OCI-LY7 (cell line): ENCODE measurements around the gene GATAD1. TPM values are rescaled to one million over a fixed set of nuclear protein-coding genes. Genes with fewer than 3 reads are reported as not detected.

Experiments
- BruUV-seq: library from RNA; stranded (reverse); fragments of 400-500 nt; replicated peaks from 2 replicates; lab custom pipeline; 2021; lab: Mats Ljungman, UMichigan
- CTCF ChIA-PET: fragments of 300-600 bp; sonication (Branson Sonifier 250); formaldehyde crosslinking; loops from one replicate; lab custom pipeline; 2022; ENCODE audit warnings: antibody characterized with exemption; ENCODE audit not compliant: unreplicated experiment; lab: Charles Lee
- POLR2A ChIA-PET: fragments of 300-600 bp; sonication (Branson Sonifier 250); formaldehyde crosslinking; loops from one replicate; lab custom pipeline; 2022; ENCODE audit warnings: antibody characterized with exemption; lab: Charles Lee
- DNase-seq: peaks from one replicate; pipeline ENCODE4 v3.0.0-alpha.2; 2015; ENCODE audit warnings: low spot score
- H2AFZ ChIP-seq: fragments of 200-600 bp; sonication (generic), shearing (Covaris generic); 2 replicates; pipeline ENCODE4 v1.6.1; 2014; ENCODE audit warnings: mild to moderate bottlenecking, antibody characterized with exemption, low read length, moderate library complexity
- H3K27ac ChIP-seq: fragments of 200-600 bp; sonication (generic); 2 replicates; pipeline ENCODE4 v1.5.1; 2014; ENCODE audit warnings: mixed run types, low read depth, mild to moderate bottlenecking, moderate library complexity, low read length, inconsistent platforms; ENCODE audit not compliant: poor library complexity, severe bottlenecking
- H3K36me3 ChIP-seq: fragments of 200-600 bp; sonication (generic); 2 replicates; pipeline ENCODE4 v1.6.1; 2014; ENCODE audit warnings: mild to moderate bottlenecking, antibody characterized with exemption, low read length, moderate library complexity, mixed read lengths; ENCODE audit not compliant: insufficient read depth
- H3K4me1 ChIP-seq: fragments of 200-600 bp; sonication (generic); 2 replicates; pipeline ENCODE4 v1.5.1; 2014; ENCODE audit warnings: mild to moderate bottlenecking, low read length; ENCODE audit not compliant: insufficient read depth, poor library complexity, severe bottlenecking
- H3K4me2 ChIP-seq: fragments of 200-600 bp; sonication (generic); 2 replicates; pipeline ENCODE4 v1.6.1; 2014; ENCODE audit warnings: mild to moderate bottlenecking, low read length
- H3K4me3 ChIP-seq: fragments of 200-600 bp; sonication (generic); 2 replicates; pipeline ENCODE4 v1.5.1; 2014; ENCODE audit warnings: mild to moderate bottlenecking, low read depth, low read length; ENCODE audit not compliant: poor library complexity, severe bottlenecking
- H3K79me2 ChIP-seq: fragments of 200-600 bp; sonication (generic); 2 replicates; pipeline ENCODE4 v1.6.1; 2016; ENCODE audit warnings: low read depth, mild to moderate bottlenecking, low read length, moderate library complexity, mixed read lengths; ENCODE audit not compliant: insufficient read depth
- H3K9me2 ChIP-seq: fragments of 200-600 bp; sonication (generic); 2 replicates; pipeline ENCODE4 v1.6.1; 2016; ENCODE audit warnings: mild to moderate bottlenecking, low read length, mixed read lengths; ENCODE audit not compliant: insufficient read depth
- H3K9me3 ChIP-seq: fragments of 200-600 bp; sonication (generic); 2 replicates; pipeline ENCODE4 v1.6.1; 2014; ENCODE audit warnings: mild to moderate bottlenecking, mixed run types, low read length, mixed read lengths
- H4K20me1 ChIP-seq: fragments of 200-600 bp; sonication (generic); 2 replicates; pipeline ENCODE4 v1.6.1; 2014; ENCODE audit warnings: mild to moderate bottlenecking, antibody characterized with exemption, low read length, moderate library complexity, mixed read lengths; ENCODE audit not compliant: insufficient read depth
- CTCF ChIP-seq: fragments of 200-600 bp; sonication (generic); conservative IDR thresholded peaks from 2 replicates; pipeline ENCODE4 v1.5.1; 2014; ENCODE audit warnings: mild to moderate bottlenecking, antibody characterized with exemption, low read length, moderate library complexity, mixed read lengths
- EZH2phosphoT487 ChIP-seq: fragments of 200-600 bp; sonication (generic); IDR thresholded peaks from 2 replicates; pipeline ENCODE4 v1.6.1; 2018; ENCODE audit warnings: low read depth, borderline replicate concordance, mild to moderate bottlenecking, mixed run types, antibody characterized with exemption, low read length, moderate library complexity, mixed read lengths
- intact Hi-C: fragments of 100-400 bp; cut with micrococcal nuclease; formaldehyde crosslinking; loops from one replicate; pipeline ENCODE4 v1.10.0; 2022; ENCODE audit not compliant: unreplicated experiment
- total RNA-seq, 2 experiments: library from RNA; depleted of rRNA in 1 of 2; stranded (reverse); fragments of >200 nt in 1 of 2; shearing (Covaris generic) in 1 of 2; gene quantifications; 2 replicates each; pipeline ENCODE4 v1.2.3, GENCODE V29; 2014 to 2022

GATAD1 gene
- total RNA-seq, 2 experiments from 2014 or later, result 19.6 to 37.9 TPM

GRCh38 chr7:92432299-92432946 lies 14.9 kb upstream of the GATAD1 start:
- Histone ChIP-seq H3K4me1 (no peaks in the 10 kb centered on the region), H2AFZ (no peak overlapping the region), H3K9me3 (no peaks in the 10 kb centered on the region), H3K4me2 (no peak overlapping the region), H3K79me2 (no peaks in the 10 kb centered on the region), H4K20me1 (no peaks in the 10 kb centered on the region), H3K36me3 (no peaks in the 10 kb centered on the region), H3K4me3 (no peak overlapping the region), H3K27ac (no peak overlapping the region), H3K9me2 (no peaks in the 10 kb centered on the region)
- no peak for TF ChIP-seq CTCF
- no peak for TF ChIP-seq EZH2phosphoT487
- BruUV-seq, result no TSS peak
- intact Hi-C loops, result no loop called here
- POLR2A ChIA-PET, result interaction anchor here (0.7 kb wide), 1 partner anchor 302 kb away, joined by 3 read pairs; no protein-coding TSS in a partner anchor
- CTCF ChIA-PET, result no interaction called here
- DNase-seq, result no peak

GRCh38 chr7:92433019-92433418 lies 14.3 kb upstream of the GATAD1 start:
- H3K36me3 ChIP-seq, result no peaks in the 10 kb centered on the region
- H2AFZ ChIP-seq, result no peak overlapping the region
- TF ChIP-seq CTCF, result no peak
- no peak for TF ChIP-seq EZH2phosphoT487
- no peaks in the 10 kb centered on the region for H4K20me1 ChIP-seq
- H3K9me2 ChIP-seq, result no peaks in the 10 kb centered on the region
- H3K4me1 ChIP-seq, result no peaks in the 10 kb centered on the region
- intact Hi-C loops, result no loop called here
- no peak overlapping the region for H3K27ac ChIP-seq
- CTCF ChIA-PET, result no interaction called here
- no peaks in the 10 kb centered on the region for H3K9me3 ChIP-seq
- no peaks in the 10 kb centered on the region for H3K79me2 ChIP-seq
- POLR2A ChIA-PET, result interaction anchor here (0.7 kb wide), 1 partner anchor 302 kb away, joined by 3 read pairs; no protein-coding TSS in a partner anchor
- DNase-seq, result no peak
- BruUV-seq, result no TSS peak
- H3K4me2 ChIP-seq, result no peak overlapping the region
- H3K4me3 ChIP-seq, result no peak overlapping the region

- no peak overlapping the region for H3K4me3 ChIP-seq
- POLR2A ChIA-PET, result no interaction called here
- no peak overlapping the region for H3K27ac ChIP-seq
- no peaks in the 10 kb centered on the region for H3K4me1 ChIP-seq
- H3K36me3 ChIP-seq, result no peaks in the 10 kb centered on the region
- H3K4me2 ChIP-seq, result no peak overlapping the region
- TF ChIP-seq CTCF, result no peak
- no peak for TF ChIP-seq EZH2phosphoT487
- no TSS peak for BruUV-seq
- intact Hi-C loops, result no loop called here
- H3K9me3 ChIP-seq, result no peaks in the 10 kb centered on the region
- no peak overlapping the region for H2AFZ ChIP-seq
- no peak for DNase-seq
- no peaks in the 10 kb centered on the region for H3K79me2 ChIP-seq
- H3K9me2 ChIP-seq, result no peaks in the 10 kb centered on the region
- CTCF ChIA-PET, result interaction anchor here (0.6 kb wide), 1 partner anchor 11 kb away, joined by 4 read pairs; no protein-coding TSS in a partner anchor
- H4K20me1 ChIP-seq, result no peaks in the 10 kb centered on the region
These were observed 11.7 kb upstream of the GATAD1 start for GRCh38 chr7:92435542-92435941.
